GM18951 (cell line): ENCODE measurements around the gene DIP2B.

Experiments used
- POLR2A ChIP-seq: IDR thresholded peaks from 4 replicates; pipeline ENCODE4 v1.6.1; 2011; ENCODE audit warnings: mild to moderate bottlenecking; ENCODE audit not compliant: insufficient read length, insufficient read depth; ENCODE audit errors: extremely low read depth
- in situ Hi-C: fragments of 300-500 bp; cut with MboI; formaldehyde crosslinking; loops from one replicate; pipeline ENCODE4 v1.12.0; 2022; ENCODE audit warnings: low sequenced_read_pairs, mixed read lengths, inconsistent platforms; ENCODE audit not compliant: unreplicated experiment

The DIP2B gene

DNA sequence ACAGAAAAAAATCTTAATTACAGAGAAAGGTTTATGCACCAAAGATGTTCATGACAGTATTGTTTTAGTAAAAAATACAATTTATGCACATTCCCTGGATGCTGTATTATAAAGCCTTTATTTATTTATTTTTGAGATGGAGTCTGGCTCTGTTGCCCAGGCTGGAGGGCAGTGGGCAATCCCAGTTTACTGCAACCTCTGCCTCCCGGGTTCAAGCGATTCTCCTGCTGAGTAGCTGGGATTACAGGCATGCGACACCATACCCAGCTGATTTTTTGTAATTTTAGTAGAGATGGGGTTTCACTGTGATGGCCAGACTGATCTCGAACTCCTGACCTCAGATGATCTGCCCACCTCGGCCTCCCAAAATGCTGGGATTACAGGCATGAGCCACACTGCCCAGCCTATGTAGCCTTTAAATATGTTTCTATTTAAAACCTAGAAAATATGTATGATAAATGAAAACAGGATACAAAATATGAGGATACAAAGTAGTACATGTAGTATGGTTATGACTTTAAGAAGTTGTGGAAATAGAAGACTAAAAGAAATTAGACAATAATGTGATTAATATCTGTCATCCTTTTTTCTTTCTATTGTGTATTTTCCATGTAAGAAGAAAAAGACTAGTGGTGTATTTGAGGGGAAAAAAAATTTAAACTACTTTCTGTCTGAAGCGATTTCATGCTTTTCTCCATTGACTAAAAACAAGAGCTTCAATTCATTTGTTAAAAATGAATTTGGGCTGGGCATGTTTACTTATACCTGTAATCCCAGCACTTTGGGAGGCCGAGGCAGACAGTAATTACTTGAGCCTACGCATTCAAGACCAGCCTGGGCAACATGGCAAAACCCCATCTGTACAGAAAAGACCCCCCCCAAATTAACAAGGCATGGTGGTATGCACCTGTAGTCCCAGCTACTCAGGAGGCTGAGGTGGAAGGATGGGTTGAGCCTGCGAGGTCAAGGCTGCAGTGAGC, 272.3 kb downstream of the DIP2B start:
- TF ChIP-seq POLR2A = no peak
- in situ Hi-C loops = no loop called here

DNA sequence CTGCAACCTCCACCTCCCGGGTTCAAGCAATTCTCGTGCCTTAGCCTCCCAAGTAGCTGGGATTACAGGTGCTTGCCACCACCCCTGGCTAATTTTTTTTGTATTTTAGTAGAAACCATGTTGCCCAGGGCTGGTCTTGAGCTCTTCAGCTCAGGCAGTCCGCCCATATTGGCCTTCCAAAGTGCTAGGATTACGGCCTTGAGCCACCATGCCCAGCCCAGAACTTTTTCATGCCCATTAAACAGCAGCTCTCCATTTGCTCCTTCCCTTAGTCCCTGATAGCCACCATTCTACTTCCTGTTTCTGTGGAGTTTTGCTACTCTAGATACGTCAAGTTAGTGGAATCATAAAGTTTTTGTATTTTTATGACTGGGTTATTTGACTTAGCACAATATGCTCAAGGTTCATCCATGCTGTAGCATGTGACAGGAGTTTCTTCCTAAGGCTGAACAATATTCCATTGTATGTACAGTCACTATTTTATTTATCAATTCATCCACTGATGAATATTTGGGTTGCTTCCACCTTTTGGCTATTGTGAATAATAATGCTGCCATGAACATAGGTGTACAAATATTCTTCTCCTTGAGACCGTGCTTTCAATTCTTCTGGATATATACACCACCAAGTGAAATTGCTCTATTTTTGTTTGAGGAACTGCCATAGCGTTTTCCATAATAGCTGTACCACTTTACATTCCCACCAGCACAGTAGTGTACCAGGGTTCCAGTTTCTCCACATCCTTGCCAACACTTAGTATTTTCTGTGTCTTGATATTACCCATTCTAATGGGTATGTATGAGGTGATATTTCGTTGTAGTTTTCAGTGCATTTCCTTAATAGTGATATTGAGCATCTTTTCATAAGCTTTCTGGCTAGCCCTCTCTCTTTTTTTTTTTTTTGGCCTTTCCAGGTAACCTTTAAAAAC, 274.1 kb downstream of the DIP2B start:
- in situ Hi-C loops = no loop called here
- TF ChIP-seq POLR2A = no peak

DNA sequence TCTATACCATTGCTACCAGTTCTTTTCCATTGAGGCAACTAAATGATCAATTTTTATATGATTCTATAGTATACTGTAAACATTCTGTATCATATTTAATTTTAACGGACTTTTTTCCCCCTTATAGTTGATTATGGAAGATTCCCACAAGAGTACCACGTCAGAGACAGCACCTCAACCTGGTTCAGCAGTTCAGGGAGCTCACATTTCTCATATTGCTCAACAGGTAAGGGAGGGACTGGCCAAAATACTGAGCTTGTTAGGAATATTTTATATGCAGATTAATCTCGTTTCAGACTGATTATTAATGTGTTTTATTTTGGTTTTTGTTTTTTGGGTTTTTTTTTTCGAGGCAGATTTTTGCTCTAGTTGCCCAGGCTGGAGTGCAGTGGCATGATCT, 275.2 kb downstream of the DIP2B start:
- TF ChIP-seq POLR2A = no peak
- in situ Hi-C loops = no loop called here

DNA sequence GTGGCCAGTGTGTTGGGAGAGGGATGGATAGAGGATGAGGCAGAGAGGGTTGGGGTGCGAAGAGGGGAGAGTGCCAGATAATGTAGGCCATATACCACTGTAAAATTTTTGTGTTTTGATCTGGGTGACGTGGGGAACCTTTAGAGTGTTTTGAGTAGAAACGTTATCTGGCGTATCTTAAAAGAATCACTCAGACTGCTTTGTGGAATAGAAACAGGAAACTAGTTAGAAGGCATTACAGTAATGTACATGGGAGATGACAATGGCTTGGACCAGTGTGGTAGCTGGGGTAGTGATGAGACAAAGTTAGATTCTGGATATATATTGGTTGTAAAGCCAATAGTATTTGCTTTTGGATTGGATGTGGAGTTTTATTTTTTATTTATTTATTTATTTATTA, 279.7 kb downstream of the DIP2B start:
- no peak for TF ChIP-seq POLR2A
- in situ Hi-C loops = no loop called here

DNA sequence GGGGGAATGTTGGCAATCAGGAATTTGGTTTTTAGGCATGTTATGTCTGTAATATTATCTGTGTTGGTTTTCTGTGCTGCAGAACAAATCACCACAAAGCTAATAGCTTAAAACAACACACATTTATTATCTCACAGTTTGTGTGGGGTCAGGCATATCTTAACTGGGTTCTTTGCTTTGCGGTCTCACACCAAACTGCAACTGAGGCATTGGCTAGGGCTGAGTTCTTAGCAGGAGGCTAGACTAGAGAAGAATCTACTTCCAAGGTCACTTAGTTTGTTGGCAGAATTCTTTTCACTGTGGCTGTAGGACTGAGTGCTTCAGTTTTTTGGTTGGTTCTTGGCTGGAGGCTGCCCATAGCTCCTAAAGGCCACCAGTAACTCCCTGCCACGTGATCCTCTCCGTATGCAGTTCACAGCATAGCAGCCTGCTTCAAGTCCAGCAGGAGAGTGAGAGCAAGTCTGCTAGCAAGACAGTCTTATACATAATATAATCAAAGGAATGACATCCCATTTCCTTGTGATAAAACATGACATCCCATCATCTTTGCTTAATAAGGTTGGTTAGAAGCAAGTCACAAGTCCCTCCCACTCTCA, 280.7 kb downstream of the DIP2B start:
- in situ Hi-C loops = no loop called here
- TF ChIP-seq POLR2A = no peak

DNA sequence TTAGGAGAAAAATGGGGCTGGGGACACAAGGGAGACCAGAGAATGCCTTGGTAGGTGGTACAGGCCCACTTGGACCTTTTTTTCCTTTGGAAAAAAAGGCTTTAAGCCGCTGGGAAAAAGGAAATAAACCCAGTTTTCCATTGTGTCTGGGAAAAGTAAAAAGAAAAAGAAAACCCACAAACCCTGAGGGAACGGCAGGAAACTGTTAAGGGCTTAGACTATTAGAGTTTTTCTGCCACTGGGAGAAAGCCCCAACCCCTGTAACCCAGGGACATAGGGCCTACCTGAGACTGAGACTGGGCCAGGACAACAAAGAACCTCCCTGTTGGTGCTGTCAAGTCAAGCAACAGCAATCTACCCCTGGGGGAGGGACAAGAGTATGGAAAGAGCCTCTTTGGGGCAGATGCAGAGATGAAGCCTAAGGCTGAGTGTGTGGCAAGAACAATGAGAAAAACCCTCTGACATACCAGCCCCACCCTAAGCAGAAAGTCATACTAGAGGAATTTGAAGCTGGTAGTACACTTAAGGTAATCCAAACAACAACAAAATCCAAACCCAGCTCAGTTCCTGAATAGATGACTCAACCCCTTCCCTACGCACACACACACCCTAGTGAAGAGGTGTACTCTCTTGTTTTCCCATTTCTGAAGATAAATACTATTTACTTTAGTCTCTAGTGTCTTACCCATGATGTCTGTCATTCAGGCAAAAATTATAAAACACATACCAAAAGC, 281.9 kb downstream of the DIP2B start:
- in situ Hi-C loops = no loop called here
- no peak for TF ChIP-seq POLR2A

DNA sequence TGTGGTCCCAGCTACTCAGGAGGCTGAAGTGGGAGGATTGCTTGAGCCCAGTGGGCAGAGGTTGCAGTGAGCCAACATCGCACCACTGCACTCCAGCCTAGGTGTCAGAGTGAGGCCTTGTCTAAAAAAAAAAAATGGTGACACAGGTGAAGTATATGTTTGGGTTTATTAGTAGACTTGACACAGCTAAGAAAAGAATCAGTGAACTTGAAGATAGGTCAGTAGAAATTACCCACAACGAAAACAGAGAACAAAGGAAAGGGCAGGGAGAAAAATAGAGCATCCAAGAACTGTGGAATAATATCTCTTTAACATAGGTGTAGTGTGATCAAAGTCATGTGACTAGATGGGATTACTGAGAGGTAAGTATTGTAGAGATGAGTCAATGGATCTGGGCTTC, 282.8 kb downstream of the DIP2B start:
- in situ Hi-C loops = no loop called here
- no peak for TF ChIP-seq POLR2A

DNA sequence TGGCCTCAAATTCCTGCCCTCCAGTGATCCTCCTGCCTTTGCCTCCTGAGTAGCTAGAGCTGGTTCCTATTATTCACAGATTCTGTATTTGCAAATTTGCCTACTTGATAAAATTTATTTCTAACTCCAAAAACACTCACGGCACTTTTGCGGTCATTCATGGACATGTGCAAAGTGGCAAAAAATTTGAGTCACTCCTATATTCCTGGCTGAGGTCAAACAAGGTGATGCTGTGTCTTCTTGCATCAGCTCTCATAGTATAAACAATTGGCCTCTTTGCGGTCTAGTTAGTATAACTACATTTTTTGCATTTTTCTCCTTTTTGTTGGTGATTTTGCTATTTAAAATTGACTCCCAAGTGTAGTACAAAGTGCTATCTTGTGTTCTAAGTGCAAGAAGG, 283.8 kb downstream of the DIP2B start:
- no peak for TF ChIP-seq POLR2A
- in situ Hi-C loops = no loop called here

DNA sequence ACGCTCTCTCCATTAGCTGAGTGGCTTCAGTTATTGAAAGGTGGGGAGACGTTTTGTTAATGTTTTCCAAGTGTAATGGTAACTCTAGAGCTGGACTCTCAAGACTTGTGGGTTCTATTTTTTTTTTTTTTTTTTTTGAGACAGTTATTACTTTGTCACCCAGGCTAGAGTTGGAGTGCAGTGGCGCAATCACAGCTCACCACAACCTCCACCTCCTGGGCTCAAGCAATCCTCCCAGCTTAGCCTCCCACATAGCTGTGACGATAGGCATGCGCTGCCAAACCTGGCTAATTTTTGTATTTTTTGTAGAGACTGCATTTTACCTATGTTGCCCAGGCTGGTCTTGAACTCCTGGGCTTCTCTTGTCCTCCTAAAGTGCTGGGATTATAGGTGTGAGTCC, 285.3 kb downstream of the DIP2B start:
- in situ Hi-C loops = no loop called here
- TF ChIP-seq POLR2A = no peak
